HG02571 (cell line): ENCODE results near the gene RGS11.
"Not testable (repeated sequence)": the region's sequence is repeated elsewhere in the genome, so short reads cannot be mapped to it uniquely, and the experiment has no call there.

Experiments used
- ATAC-seq: cut with Tn5 transposase; IDR thresholded peaks from one replicate; pipeline ENCODE4 v1.9.1; 2021; ENCODE audit warnings: mild to moderate bottlenecking, moderate library complexity; ENCODE audit not compliant: unreplicated experiment

Gene RGS11

DNA sequence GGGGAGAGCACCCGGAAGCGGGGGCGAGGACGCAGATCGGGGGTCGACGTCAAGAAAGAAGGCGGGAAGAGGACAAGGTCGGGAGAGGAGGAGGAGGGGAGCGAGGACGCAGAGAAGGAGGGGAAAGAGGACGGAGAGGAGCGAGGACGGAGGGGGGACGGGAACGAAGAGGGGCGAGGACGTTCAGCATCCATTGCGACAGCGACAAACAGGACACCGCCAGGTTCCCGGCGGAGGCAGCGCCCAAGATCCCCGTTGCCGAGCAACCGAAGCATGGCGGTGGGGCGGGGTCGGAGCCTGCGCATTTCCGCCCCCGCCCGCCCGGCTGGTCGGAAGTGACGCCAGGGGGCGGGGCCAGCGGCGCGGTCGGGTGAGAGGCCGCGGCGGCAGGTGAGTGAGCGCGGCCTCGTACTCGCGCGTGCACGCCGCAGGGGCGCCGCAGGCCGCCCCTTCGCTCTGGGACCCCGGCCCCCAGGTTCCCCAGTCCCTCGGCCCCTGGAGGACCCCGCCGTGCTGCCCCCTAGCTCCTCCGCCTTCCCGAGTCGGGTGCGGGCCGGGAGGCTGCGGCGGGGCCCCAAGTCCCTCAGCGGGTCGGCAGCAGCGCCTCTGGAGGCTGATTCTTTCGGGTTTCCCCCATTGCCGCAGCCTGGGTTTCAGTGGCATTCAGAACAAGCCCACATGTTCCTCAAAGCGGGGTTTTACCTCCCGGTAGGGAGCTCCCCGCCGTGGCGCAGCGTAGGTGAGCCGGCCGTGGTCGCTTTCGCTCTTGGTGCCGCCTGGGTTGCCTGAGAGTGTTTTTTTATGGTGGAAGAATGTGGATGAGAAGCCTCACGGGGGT, 41.1 kb downstream of the RGS11 start, which contains the start of gene FAM234A:
Gene FAM234A, plus strand, starts transcription at position 354 of the 838 bp plus-strand sequence. CDS start 19,593 bp downstream, outside the sequence.
- ATAC-seq, result peak; percentile 80

DNA sequence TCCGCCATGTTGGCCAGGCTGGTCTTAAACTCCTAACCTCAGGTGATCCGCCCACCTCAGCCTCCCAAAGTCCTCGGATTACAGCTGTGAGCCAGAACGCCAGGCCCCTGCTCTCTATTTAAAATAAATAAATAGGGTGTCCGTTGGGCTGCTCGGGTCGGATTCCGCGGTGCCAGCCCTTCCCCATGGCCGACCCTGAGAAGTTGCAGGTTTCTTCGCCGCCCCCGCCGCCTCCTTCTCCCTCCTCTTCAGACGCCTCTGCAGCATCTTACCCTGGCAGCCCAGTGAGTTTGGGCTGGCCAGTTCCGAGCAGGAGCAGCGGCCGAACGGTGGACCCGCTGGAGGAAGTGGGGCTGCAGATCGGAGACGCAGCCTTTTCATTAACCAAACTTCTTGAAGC, 44.8 kb downstream of the RGS11 start:
- ATAC-seq, result no peak

DNA sequence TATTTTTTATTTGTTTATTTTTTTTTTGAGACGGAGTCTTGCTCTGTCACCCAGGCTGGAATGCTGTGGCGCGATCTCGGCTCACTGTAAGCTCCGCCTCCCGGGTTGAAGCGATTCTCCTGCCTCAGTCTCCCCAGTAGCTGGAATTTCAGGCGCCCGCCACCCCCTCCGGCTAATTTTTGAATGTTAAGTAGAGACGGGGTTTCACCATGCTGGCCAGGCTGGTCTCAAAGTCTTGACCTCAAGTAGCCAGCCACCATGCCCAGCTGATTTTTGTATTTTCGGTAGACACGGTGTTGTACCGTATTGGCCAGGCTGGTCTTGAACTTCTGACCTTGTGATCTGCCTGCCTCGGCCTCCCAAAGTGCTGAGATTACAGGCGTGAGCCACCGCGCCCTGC, 45.4 kb downstream of the RGS11 start:
- not testable (repeated sequence) for ATAC-seq

DNA sequence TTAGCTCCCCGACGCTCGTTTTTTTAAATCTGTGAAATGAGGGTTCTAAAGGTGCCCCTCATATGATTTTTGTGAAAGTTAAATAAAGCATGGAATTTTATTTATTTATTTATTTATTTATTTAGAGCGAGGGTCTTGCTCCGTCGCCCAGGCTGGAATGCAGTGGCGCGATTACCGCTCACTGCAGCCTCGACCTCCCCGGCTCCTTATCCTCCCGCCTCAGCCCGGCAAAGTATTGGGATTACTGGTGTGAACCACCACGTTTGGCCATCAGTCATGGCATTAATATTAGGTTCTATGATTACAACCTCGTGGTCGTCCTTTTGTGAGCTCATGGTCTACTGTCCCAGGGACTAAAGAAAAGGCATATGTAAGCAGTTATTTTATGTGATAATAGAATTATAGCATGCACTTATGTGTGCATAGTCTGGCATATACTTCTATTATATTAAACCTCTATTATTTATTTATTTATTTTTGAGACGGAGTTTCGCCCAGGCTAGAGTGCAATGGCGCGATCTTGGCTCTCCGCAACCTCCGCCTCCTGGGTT, 45.9 kb downstream of the RGS11 start:
- no peak for ATAC-seq

DNA sequence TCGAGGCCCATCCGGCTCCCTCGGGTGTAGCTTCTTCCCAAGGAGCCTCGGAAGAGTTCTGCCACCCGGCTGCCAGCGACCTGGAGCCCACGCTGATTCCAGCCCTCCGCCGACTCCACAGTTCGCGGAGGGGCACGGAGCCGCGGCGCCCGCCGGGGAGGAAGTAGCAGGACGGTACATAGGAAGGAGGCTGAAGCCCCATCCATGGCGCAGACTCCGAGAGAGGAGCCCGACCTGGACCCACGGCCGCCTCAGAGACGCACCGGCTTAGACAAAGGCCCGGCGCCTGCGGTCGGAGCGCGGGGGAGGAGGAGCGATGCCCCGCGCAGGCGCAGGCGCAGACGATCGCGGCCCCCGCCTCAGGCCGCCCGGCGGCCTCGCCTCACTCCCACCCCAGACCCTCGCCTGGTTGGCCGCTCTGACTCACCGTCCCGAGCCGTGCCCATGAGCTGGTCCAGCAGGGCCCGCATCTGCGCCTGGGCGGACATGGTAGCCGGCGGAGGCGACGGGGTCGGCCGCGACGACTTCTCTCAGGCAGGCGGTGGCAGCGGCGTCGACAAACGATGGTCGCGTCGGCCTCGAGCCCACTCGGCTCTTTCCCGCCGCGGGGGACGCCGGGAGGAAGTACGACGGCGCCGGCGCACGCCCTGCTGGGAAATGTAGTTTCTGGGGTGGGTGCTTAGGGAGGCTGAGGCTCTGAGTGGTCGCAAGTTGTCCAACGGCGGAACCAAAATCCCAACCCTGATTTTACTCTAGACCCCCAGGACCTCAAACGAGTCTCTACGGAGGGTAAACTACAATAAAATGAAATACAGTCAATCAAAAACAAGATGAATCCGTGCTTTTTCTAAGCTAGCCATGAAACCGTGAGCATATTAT, 46.7 kb downstream of the RGS11 start, which contains the start of gene LUC7L:
Gene LUC7L, minus strand, starts transcription at position 598 of the 879 bp plus-strand sequence. Its CDS starts 110 bp downstream, at position 488.
- ATAC-seq, result peak; percentile 77

DNA sequence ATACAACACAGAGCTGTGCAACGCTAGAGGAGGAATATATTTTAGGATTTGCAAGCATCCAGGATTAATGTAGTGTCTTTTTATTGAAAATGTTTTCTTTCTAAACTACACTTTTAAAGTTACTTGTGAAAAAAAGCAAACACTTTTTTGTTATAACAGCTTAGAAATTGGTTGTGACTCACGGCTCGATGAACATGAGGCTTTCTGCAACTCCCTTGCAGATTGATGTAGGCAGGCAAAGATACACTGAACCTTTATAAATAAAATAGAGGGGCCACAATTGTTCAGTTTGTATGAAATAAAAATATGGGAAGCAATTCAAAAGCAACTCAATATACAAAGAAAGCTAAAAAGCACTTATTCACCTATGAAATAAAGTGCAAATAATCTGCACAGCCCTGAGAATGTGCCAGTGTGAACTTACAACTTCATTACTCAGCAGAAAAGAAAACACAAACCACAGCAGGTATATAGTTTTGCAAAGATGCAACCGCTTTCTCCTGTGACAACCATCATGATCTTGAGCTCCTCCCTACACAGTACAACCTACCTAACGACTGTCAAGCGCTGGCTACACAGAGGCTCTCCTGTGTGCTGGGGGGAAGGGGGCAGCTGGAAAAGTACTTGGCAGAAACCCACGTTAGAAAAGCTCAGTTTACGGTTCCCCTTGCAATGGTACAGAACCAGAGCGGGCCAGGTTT, 47.4 kb downstream of the RGS11 start:
- no peak for ATAC-seq

DNA sequence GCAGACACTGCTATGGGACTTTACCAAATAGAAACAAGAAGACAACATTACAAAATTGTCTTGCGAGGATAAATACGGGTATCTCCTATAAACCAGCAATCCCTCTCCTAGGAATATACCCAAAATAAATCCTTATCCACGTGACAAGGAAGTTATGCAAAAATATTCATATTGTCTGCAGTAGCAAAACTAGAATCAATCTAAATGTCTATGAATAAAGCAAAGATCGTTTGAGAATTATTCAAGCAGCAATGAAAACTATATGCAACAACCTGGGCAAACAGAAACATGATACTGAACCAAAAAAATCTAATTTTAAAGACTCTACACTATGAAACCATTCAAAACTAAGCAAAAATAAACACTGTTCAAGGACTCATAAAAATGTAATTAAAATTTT, 55.7 kb downstream of the RGS11 start:
- no peak for ATAC-seq
